BLaER1 (cell line): ENCODE data around the gene CAPS.

Experiments used
- H3K27ac ChIP-seq: shearing (Covaris generic); formaldehyde crosslinking; 2 replicates; pipeline ENCODE4 v1.8.1; 2022
- H3K27me3 ChIP-seq: shearing (Covaris generic); formaldehyde crosslinking; 2 replicates; pipeline ENCODE4 v1.8.1; 2022
- H3K36me3 ChIP-seq: shearing (Covaris generic); formaldehyde crosslinking; 2 replicates; pipeline ENCODE4 v1.8.1; 2022
- H3K4me1 ChIP-seq: shearing (Covaris generic); formaldehyde crosslinking; 2 replicates; pipeline ENCODE4 v1.8.1; 2022
- H3K4me2 ChIP-seq: shearing (Covaris generic); formaldehyde crosslinking; 2 replicates; pipeline ENCODE4 v1.8.1; 2022
- H3K4me3 ChIP-seq: shearing (Covaris generic); formaldehyde crosslinking; 2 replicates; pipeline ENCODE4 v1.8.1; 2022
- H3K9ac ChIP-seq: shearing (Covaris generic); formaldehyde crosslinking; 2 replicates; pipeline ENCODE4 v1.8.1; 2022
- H3K9me3 ChIP-seq: shearing (Covaris generic); formaldehyde crosslinking; 2 replicates; pipeline ENCODE4 v1.8.1; 2022
- H4K20me1 ChIP-seq: shearing (Covaris generic); formaldehyde crosslinking; 2 replicates; pipeline ENCODE4 v1.8.1; 2022
- Cebpa-rat ChIP-seq: shearing (Covaris generic); IDR thresholded peaks from 2 replicates; pipeline ENCODE4 v1.8.1; 2022

Gene CAPS

GRCh38 chr19:5943045-5943444 lies 29.0 kb downstream of the CAPS start:
- Histone ChIP-seq H3K36me3 (peaks cover 84% of the 10 kb centered on the region), H3K9me3 (no peaks in the 10 kb centered on the region), H3K27me3 (no peaks in the 10 kb centered on the region), H3K4me3 (no peak overlapping the region), H3K9ac (no peak overlapping the region), H3K4me1 (peaks cover 78% of the 10 kb centered on the region), H3K27ac (no peak overlapping the region), H4K20me1 (peaks cover 93% of the 10 kb centered on the region), H3K4me2 (no peak overlapping the region)
- TF ChIP-seq Cebpa-rat = no peak

DNA sequence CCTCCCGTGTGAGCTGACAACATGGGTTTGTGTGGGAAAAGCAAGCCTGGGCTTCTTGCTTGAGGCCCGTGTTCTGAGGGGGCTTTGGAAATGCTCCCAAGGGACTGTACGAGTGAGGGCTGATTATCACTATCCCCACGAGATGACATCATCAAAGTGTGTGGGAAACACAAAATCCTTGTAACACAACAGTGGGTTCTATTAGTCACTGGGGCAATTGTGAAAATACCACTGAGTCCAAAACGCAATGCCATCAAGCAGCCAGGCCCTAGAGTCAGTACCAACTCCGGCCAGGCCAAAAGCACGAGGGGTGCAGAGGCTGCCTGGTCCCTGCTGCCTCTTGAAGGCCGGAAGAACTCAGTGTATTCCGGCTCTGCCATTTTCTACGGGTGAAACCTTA lies 29.6 kb downstream of the CAPS start:
- peak overlapping the region; percentile 22; the same call in 1 of the 2 replicates for H3K4me2 ChIP-seq
- no peak overlapping the region for H3K4me3 ChIP-seq
- H3K27me3 ChIP-seq = no peaks in the 10 kb centered on the region
- H3K36me3 ChIP-seq = peaks cover 84% of the 10 kb centered on the region
- H4K20me1 ChIP-seq = peaks cover 95% of the 10 kb centered on the region
- no peak overlapping the region for H3K9ac ChIP-seq
- no peak for TF ChIP-seq Cebpa-rat
- no peaks in the 10 kb centered on the region for H3K9me3 ChIP-seq
- H3K27ac ChIP-seq = 0 out of 2 replicates have a peak overlapping the region, but pooled peaks have one; percentile 33
- peaks cover 78% of the 10 kb centered on the region for H3K4me1 ChIP-seq

DNA sequence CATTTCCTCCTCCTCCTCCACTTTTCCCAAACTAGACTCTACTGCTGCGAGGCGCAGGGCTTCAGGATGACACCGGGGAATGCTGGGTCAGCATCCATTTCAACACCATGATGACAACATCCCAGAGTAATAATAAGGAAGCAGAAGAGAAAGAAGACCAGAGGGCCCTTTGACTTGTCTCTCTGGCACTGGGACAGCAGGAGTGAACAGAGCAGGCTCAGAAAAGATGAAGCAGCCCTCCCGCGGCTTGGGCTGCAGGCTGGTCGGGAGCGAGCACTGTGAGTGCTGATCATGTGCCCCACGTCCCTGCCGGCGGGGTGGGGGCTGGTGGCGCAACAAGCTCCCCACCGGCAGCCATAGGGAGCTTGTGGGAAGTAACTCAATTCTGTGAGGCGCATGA lies 33.4 kb downstream of the CAPS start:
- no peak overlapping the region for H3K4me3 ChIP-seq
- H3K36me3 ChIP-seq = peaks cover 60% of the 10 kb centered on the region
- peaks cover 93% of the 10 kb centered on the region for H3K4me1 ChIP-seq
- H4K20me1 ChIP-seq = peaks cover 100% of the 10 kb centered on the region
- H3K27ac ChIP-seq = peak overlapping the region; percentile 45
- no peaks in the 10 kb centered on the region for H3K9me3 ChIP-seq
- H3K27me3 ChIP-seq = no peaks in the 10 kb centered on the region
- no peak overlapping the region for H3K9ac ChIP-seq
- TF ChIP-seq Cebpa-rat = no peak
- peak overlapping the region; percentile 92 for H3K4me2 ChIP-seq

GRCh38 chr19:5948752-5949564 lies 34.9 kb downstream of the CAPS start:
- Histone ChIP-seq H3K4me2 (peak overlapping the region; percentile 92), H3K36me3 (peaks cover 45% of the 10 kb centered on the region), H3K4me3 (no peak overlapping the region), H3K27ac (peak overlapping the region; percentile 57), H4K20me1 (peaks cover 100% of the 10 kb centered on the region), H3K4me1 (peaks cover 100% of the 10 kb centered on the region), H3K9me3 (no peaks in the 10 kb centered on the region), H3K9ac (peak overlapping the region; percentile 25; the same call in 1 of the 2 replicates), H3K27me3 (no peaks in the 10 kb centered on the region)
- no peak for TF ChIP-seq Cebpa-rat

DNA sequence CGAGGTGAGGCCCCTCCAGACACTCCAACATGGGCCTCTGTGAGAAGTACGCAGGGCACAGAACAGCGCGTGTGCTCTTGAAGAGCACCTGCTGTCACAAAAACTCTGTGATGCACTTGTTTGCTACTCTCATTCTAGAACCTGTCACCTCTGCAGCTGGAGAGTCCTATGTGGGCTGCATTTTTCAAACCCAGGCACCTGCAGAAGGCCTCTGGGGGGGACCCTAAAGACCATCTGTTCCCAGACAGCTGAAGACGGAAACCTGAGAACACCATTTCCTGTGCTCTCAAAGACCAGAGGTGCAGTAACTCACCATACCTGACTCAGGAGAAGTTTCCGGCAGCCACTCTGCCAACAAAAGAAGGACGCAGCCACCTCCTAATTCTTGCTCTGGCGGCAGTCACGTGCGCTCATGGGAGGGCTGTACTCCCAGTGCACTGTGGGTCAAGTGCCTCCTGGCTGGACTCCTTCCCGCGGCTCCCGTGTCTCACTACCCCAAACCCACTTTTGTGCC lies 35.8 kb downstream of the CAPS start:
- H3K4me1 ChIP-seq = peaks cover 100% of the 10 kb centered on the region
- no peaks in the 10 kb centered on the region for H3K9me3 ChIP-seq
- H3K4me3 ChIP-seq = no peak overlapping the region
- H3K27me3 ChIP-seq = no peaks in the 10 kb centered on the region
- H3K9ac ChIP-seq = no peak overlapping the region; the same call in 1 of the 2 replicates
- H3K36me3 ChIP-seq = peaks cover 37% of the 10 kb centered on the region
- H4K20me1 ChIP-seq = peaks cover 100% of the 10 kb centered on the region
- peak overlapping the region; percentile 92 for H3K4me2 ChIP-seq
- H3K27ac ChIP-seq = peak overlapping the region; percentile 57
- TF ChIP-seq Cebpa-rat = no peak

GRCh38 chr19:5950741-5951140 lies 36.7 kb downstream of the CAPS start:
- Histone ChIP-seq H3K9ac (peak overlapping the region; percentile 55; the same call in 1 of the 2 replicates), H3K4me2 (peak overlapping the region; percentile 92), H3K9me3 (no peaks in the 10 kb centered on the region), H3K36me3 (peaks cover 28% of the 10 kb centered on the region), H3K4me1 (peaks cover 100% of the 10 kb centered on the region), H3K4me3 (no peak overlapping the region), H3K27ac (0 out of 2 replicates have a peak overlapping the region, but pooled peaks have one; percentile 33), H4K20me1 (peaks cover 100% of the 10 kb centered on the region), H3K27me3 (no peaks in the 10 kb centered on the region)
- TF ChIP-seq Cebpa-rat = no peak

DNA sequence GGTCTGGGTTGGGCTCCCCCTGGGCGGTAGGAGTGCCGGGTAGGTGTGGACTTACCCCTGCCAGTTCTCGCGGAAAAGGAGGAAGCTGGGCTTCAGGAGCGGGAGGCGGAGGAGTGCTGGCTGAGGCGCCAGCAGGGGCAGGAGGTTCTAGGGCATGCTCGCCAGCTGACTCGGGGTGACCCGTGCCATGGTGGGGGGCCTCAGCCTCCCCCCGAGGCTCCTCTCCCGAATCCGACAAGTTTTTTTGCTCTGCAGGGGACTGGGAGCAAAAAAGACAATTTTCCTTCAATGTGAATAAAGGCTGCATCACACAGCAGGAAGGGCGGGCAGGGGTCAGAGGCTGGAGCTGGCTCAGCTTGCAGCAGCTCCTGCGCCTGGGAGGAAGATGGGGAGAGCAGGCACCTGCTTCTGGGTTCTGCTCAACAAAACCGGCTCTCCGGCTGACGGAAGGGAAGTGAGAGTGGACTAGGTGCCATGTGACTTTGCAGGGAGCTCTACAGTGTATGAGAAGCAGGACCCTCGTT lies 37.3 kb downstream of the CAPS start:
- no peaks in the 10 kb centered on the region for H3K9me3 ChIP-seq
- H3K4me3 ChIP-seq = peak overlapping the region; percentile 30
- H3K27ac ChIP-seq = peak overlapping the region; percentile 33; the same call in 1 of the 2 replicates
- peak overlapping the region; percentile 55 for H3K9ac ChIP-seq
- H4K20me1 ChIP-seq = peaks cover 100% of the 10 kb centered on the region
- H3K36me3 ChIP-seq = peaks cover 21% of the 10 kb centered on the region
- H3K27me3 ChIP-seq = no peaks in the 10 kb centered on the region
- H3K4me1 ChIP-seq = peaks cover 100% of the 10 kb centered on the region
- peak overlapping the region; percentile 92 for H3K4me2 ChIP-seq
- no peak for TF ChIP-seq Cebpa-rat

GRCh38 chr19:5952193-5953029 lies 38.4 kb downstream of the CAPS start:
- peaks cover 98% of the 10 kb centered on the region for H3K4me1 ChIP-seq
- H3K27me3 ChIP-seq = no peaks in the 10 kb centered on the region
- peak overlapping the region; percentile 37; the same call in 1 of the 2 replicates for H3K27ac ChIP-seq
- no peaks in the 10 kb centered on the region for H3K9me3 ChIP-seq
- H3K36me3 ChIP-seq = peaks cover 22% of the 10 kb centered on the region
- peak overlapping the region; percentile 30; the same call in 1 of the 2 replicates for H3K4me3 ChIP-seq
- H3K4me2 ChIP-seq = peak overlapping the region; percentile 92
- H3K9ac ChIP-seq = peak overlapping the region; percentile 55
- no peak for TF ChIP-seq Cebpa-rat
- H4K20me1 ChIP-seq = peaks cover 100% of the 10 kb centered on the region

- peak overlapping the region; percentile 39; the same call in 1 of the 2 replicates for H3K27ac ChIP-seq
- no peaks in the 10 kb centered on the region for H3K27me3 ChIP-seq
- no peaks in the 10 kb centered on the region for H3K9me3 ChIP-seq
- no peak overlapping the region for H3K4me3 ChIP-seq
- peak overlapping the region; percentile 23; the same call in 1 of the 2 replicates for H3K9ac ChIP-seq
- peak overlapping the region; percentile 92 for H3K4me2 ChIP-seq
- H4K20me1 ChIP-seq = peaks cover 100% of the 10 kb centered on the region
- H3K4me1 ChIP-seq = peaks cover 97% of the 10 kb centered on the region
- H3K36me3 ChIP-seq = peaks cover 24% of the 10 kb centered on the region
- TF ChIP-seq Cebpa-rat = no peak
These were observed 39.1 kb downstream of the CAPS start for GRCh38 chr19:5953030-5953589.
